CD4-positive, alpha-beta memory T cell (primary cell): Measurements from ENCODE around the gene STRN4. TPM values are rescaled to one million over a fixed set of nuclear protein-coding genes. Genes with fewer than 3 reads are reported as not detected.

Experiments
- CTCF ChIA-PET: fragments of 350-600 bp; sonication (Branson Sonifier 250); formaldehyde crosslinking; loops from one replicate; lab custom pipeline; 2021; ENCODE audit warnings: inconsistent platforms; ENCODE audit not compliant: partially characterized antibody; lab: Charles Lee
- POLR2A ChIA-PET: fragments of 350-600 bp; sonication (Branson Sonifier 250); formaldehyde crosslinking; loops from one replicate; lab custom pipeline; 2021; ENCODE audit not compliant: partially characterized antibody; lab: Charles Lee
- DNase-seq, 5 donors: peaks; one replicate each; pipeline versions ENCODE4 v3.0.0 to v3.0.0-alpha.2; 2020 to 2022; ENCODE audit warnings: mixed read lengths in 1 of 5
- H3K27ac ChIP-seq: one replicate; pipeline ENCODE4 v1.7.0; 2013; ENCODE audit warnings: low read depth, low read length
- H3K27me3 ChIP-seq: 2 replicates; pipeline ENCODE4 v1.7.0; 2013; ENCODE audit warnings: mild to moderate bottlenecking, low read length, moderate library complexity; ENCODE audit not compliant: insufficient read depth
- H3K36me3 ChIP-seq: 2 replicates; pipeline ENCODE4 v1.7.0; 2013; ENCODE audit warnings: mild to moderate bottlenecking, low read length, moderate library complexity; ENCODE audit not compliant: insufficient read depth
- H3K4me1 ChIP-seq: 2 replicates; pipeline ENCODE4 v1.7.0; 2013; ENCODE audit warnings: mild to moderate bottlenecking, low read length, moderate library complexity; ENCODE audit not compliant: insufficient read depth
- H3K4me3 ChIP-seq, 2 donors: one replicate each; pipeline ENCODE4 v1.7.0; 2013; ENCODE audit warnings: low read length in 2 of 2, mild to moderate bottlenecking in 1 of 2
- H3K9me3 ChIP-seq, 2 donors: one replicate each; pipeline ENCODE4 v1.7.0; 2013; ENCODE audit warnings: low read length in 2 of 2, control low read depth in 1 of 2; ENCODE audit not compliant: control insufficient read depth in 1 of 2
- H3K27ac Mint-ChIP-seq, 7 donors: one replicate each; pipeline ENCODE4 v1.8.0; 2020 to 2021; ENCODE audit warnings: mixed read lengths in 7 of 7, mild to moderate bottlenecking in 6 of 7, inconsistent platforms in 3 of 7, moderate library complexity in 3 of 7
- H3K27me3 Mint-ChIP-seq, 2 donors: one replicate each; pipeline ENCODE4 v1.8.0; 2020 to 2021; ENCODE audit warnings: mixed read lengths in 2 of 2
- H3K36me3 Mint-ChIP-seq, 2 donors: one replicate each; pipeline ENCODE4 v1.8.0; 2020 to 2021; ENCODE audit warnings: mixed read lengths in 2 of 2, inconsistent platforms in 1 of 2, mild to moderate bottlenecking in 1 of 2
- H3K4me1 Mint-ChIP-seq, 4 donors: one replicate each; pipeline ENCODE4 v1.8.0; 2020 to 2021; ENCODE audit warnings: mixed read lengths in 4 of 4, mild to moderate bottlenecking in 1 of 4
- H3K4me3 Mint-ChIP-seq, 8 donors: one replicate each; pipeline ENCODE4 v1.8.0; 2020 to 2021; ENCODE audit warnings: mixed read lengths in 8 of 8, mild to moderate bottlenecking in 7 of 8, moderate library complexity in 6 of 8, inconsistent platforms in 3 of 8
- H3K9me3 Mint-ChIP-seq, 8 donors: one replicate each; pipeline ENCODE4 v1.8.0; 2020 to 2021; ENCODE audit warnings: mixed read lengths in 8 of 8, mild to moderate bottlenecking in 5 of 8, inconsistent platforms in 3 of 8, moderate library complexity in 1 of 8
- intact Hi-C: fragments of 100-400 bp; cut with micrococcal nuclease; formaldehyde crosslinking; loops from one replicate; pipeline ENCODE4 v1.15.1; 2023
- polyA plus RNA-seq, 2 donors: library from polyadenylated mRNA; unstranded; fragments of 300-500 nt; fragmentation: Illumina TruSeq; gene quantifications; one replicate each; pipeline ENCODE4 v1.2.3, GENCODE V29; 2021
- total RNA-seq, 2 experiments: library from RNA; stranded (reverse); gene quantifications; one replicate each; pipeline ENCODE4 v1.2.3, GENCODE V29; 2021

The STRN4 gene
- total and polyA plus RNA-seq, 4 experiments from 2014 or later: 13.9 to 88.8 (median 52.1) TPM

DNA sequence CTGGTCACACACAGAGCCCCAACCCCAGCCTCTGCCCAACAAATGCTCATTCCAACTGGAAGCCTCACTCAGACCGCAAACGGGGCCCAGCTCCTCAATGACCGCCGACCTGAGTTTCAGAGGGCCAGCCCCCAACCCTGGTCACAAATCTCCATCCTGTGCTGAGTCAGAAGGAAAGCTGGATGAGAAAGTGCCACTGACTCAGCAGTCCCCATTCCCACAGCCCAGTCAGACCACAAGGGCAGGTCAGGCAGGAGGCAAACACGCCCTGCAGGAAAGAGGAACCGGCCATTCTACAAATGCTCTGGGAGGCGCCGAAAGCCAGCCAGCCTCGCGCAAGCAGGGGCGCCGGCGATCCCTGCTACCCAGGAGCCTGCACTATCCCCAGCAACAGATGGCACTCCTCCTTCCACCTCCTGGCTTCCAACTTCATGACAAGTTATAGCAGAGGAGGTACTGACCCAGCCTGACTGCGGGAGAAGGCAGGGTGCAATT is 15.2 kb downstream of the STRN4 start:
- ChIA-PET POLR2A (interaction anchor here (1.3 to 6.3 kb wide), 2 partner anchors 19 to 26 kb away, joined by 3 to 72 read pairs; partner anchors contain the start of gene PRKD2), CTCF (interaction anchor here (0.6 to 6.1 kb wide), 7 partner anchors 11 to 328 kb away, joined by 3 to 173 read pairs (median 4); no protein-coding TSS in a partner anchor)
- Histone ChIP-seq H3K27me3 (no peaks in the 10 kb centered on the region), H3K4me3 (no peak overlapping the region), H3K36me3 (peaks cover 65% of the 10 kb centered on the region), H3K9me3 (no peaks in the 10 kb centered on the region), H3K4me1 (peaks cover 9% of the 10 kb centered on the region), H3K27ac (no peak overlapping the region)
- intact Hi-C loops: no loop called here
- peaks cover 17 to 69% of the 10 kb centered on the region in 2 donors for H3K36me3 Mint-ChIP-seq
- H3K9me3 Mint-ChIP-seq: peaks cover 0 to 3% (median 0%) of the 10 kb centered on the region in 8 donors
- H3K27me3 Mint-ChIP-seq: no peaks in the 10 kb centered on the region
- H3K27ac Mint-ChIP-seq: peak overlapping the region in 3 of 7 donors; percentile 41 to 66 (median 47)
- peaks cover 8 to 10% (median 9%) of the 10 kb centered on the region in 4 donors for H3K4me1 Mint-ChIP-seq
- DNase-seq: no peak
- no peak overlapping the region for H3K4me3 Mint-ChIP-seq

DNA sequence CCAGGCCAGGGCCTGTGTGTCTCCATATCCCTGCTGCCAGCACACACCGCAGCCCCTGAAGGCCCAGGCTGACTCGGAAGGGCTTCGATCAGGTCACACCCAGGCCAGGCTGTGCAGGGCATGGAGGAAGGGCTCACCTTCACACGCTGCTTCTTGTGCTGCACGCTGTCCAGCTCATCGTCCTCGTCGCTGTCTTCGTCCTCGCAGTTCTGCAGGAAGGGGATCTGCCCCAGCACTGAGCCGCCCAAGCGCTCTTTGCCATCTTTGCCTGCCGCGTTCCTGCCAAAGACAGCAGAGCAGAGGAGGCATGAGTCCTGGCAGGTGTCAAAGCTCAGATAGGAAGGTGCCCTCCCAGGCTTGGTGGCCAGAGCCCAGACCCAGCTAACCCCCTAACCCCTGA is 15.7 kb downstream of the STRN4 start:
- CTCF ChIA-PET: interaction anchor here (0.8 to 6.1 kb wide), 6 partner anchors 11 to 201 kb away, joined by 3 to 173 read pairs (median 26); no protein-coding TSS in a partner anchor
- H3K4me1 ChIP-seq: peaks cover 9% of the 10 kb centered on the region
- H3K9me3 ChIP-seq: no peaks in the 10 kb centered on the region
- peaks cover 20 to 72% of the 10 kb centered on the region in 2 donors for H3K36me3 Mint-ChIP-seq
- no peaks in the 10 kb centered on the region for H3K27me3 ChIP-seq
- POLR2A ChIA-PET: interaction anchor here (1.3 to 6.3 kb wide), 2 partner anchors 19 to 26 kb away, joined by 3 to 72 read pairs; partner anchors contain the start of gene PRKD2
- peak overlapping the region in 1 of 7 donors; percentile 41 for H3K27ac Mint-ChIP-seq
- peaks cover 69% of the 10 kb centered on the region for H3K36me3 ChIP-seq
- no peak overlapping the region for H3K4me3 Mint-ChIP-seq
- H3K4me1 Mint-ChIP-seq: peaks cover 8 to 10% (median 9%) of the 10 kb centered on the region in 4 donors
- H3K9me3 Mint-ChIP-seq: peaks cover 0 to 3% (median 0%) of the 10 kb centered on the region in 8 donors
- intact Hi-C loops: no loop called here
- no peak overlapping the region for H3K4me3 ChIP-seq
- H3K27me3 Mint-ChIP-seq: no peaks in the 10 kb centered on the region
- H3K27ac ChIP-seq: no peak overlapping the region
- DNase-seq: no peak

DNA sequence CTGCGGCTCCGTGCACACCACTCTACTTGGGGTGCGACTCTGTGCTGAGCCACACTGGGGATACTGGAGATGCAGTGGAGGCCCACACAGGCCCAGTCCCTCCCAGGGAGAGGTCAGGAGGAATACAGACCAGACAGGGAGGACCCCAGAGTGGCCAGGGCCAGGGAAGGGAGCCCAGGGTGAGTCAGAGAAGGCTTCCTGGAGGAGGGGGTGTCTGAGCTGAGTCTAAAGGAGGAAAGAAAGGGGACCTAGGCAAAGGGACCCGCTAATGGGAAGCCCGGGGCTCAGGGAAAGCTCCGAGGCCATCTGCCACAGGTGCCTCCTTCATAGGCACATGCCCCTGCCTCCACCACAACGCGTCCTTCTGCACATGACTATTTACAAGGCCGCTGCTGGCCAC is 16.1 kb downstream of the STRN4 start:
- Histone ChIP-seq H3K4me3 (no peak overlapping the region), H3K27ac (no peak overlapping the region), H3K36me3 (peaks cover 73% of the 10 kb centered on the region), H3K9me3 (no peaks in the 10 kb centered on the region), H3K4me1 (peaks cover 9% of the 10 kb centered on the region), H3K27me3 (no peaks in the 10 kb centered on the region)
- Mint-ChIP-seq H3K9me3 (peaks cover 0 to 3% (median 0%) of the 10 kb centered on the region in 8 donors), H3K27ac (no peak overlapping the region), H3K36me3 (peaks cover 22 to 74% of the 10 kb centered on the region in 2 donors), H3K4me3 (no peak overlapping the region), H3K4me1 (peaks cover 8 to 10% (median 9%) of the 10 kb centered on the region in 4 donors), H3K27me3 (no peaks in the 10 kb centered on the region)
- intact Hi-C loops: no loop called here
- ChIA-PET POLR2A (interaction anchor here (1.9 to 6.3 kb wide), 2 partner anchors 11 to 18 kb away, joined by 7 to 72 read pairs; partner anchors contain the start of gene PRKD2), CTCF (interaction anchor here (0.8 to 6.1 kb wide), 7 partner anchors 12 to 200 kb away, joined by 3 to 173 read pairs (median 20); no protein-coding TSS in a partner anchor)
- no peak for DNase-seq

DNA sequence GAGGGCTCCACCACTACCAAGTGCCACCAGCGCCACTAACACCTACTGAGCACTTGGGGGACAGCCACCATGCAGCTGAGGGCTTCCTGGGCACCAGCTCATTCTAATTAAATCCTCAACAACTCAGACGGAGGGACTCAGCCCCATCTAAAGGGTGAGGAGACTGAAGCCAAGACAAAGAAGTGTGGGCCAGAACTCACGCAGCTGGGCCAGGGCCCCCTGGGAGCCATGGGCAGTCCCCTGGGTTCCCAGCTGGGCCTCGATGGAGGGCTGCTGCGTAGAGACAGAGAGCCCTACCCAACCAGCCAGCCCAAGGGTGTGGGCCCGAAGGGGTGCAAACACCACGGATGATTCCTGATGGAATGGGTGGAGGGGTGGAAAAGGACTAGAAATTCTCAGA is 16.6 kb downstream of the STRN4 start:
- intact Hi-C loops: no loop called here

DNA sequence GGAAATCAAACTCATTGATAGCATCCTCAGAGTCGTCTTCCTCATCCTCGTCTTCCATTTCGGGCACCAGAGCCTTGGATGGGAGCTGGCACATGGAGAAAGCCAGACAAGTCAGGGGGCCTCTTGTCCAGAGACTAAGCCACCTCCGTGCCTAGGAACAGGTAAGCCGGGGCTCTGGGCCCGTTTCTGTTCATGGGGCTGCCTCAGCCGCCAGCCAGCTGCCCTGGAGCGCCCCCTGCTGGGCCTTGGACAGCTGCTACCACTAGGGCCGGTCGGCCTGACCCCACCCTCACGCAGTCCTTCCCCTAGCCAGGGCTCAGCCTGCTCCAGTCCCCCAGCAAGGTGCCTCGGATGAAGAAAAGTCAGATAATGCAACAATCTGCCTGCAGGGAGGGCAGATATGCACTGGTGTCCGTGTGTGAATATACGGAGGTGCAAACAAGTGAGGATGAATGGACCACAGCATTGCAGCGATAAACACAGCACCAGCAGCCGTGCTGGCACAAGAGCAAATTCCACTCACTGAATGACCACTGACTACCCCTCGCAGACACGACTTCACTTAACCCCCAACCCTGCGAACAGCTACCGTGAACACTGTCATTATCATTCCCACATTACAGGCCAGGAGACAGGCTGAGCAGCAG is 17.4 kb downstream of the STRN4 start:
- peaks cover 22 to 79% of the 10 kb centered on the region in 2 donors for H3K36me3 Mint-ChIP-seq

More for the DNA sequence above, 16.6 kb downstream of the STRN4 start:
- ChIA-PET POLR2A (interaction anchor here (0.6 to 6.3 kb wide), 4 partner anchors 12 to 566 kb away, joined by 3 to 72 read pairs (median 18); partner anchors contain the start of gene PRKD2), CTCF (interaction anchor here (1.1 to 6.1 kb wide), 11 partner anchors 12 to 200 kb away, joined by 3 to 173 read pairs (median 11); no protein-coding TSS in a partner anchor)
- Mint-ChIP-seq H3K4me3 (no peak overlapping the region), H3K4me1 (peaks cover 8 to 10% (median 9%) of the 10 kb centered on the region in 4 donors), H3K36me3 (peaks cover 22 to 77% of the 10 kb centered on the region in 2 donors), H3K27ac (peak overlapping the region in 1 of 7 donors; percentile 75), H3K9me3 (peaks cover 0 to 3% (median 0%) of the 10 kb centered on the region in 8 donors), H3K27me3 (no peaks in the 10 kb centered on the region)
- Histone ChIP-seq H3K36me3 (peaks cover 78% of the 10 kb centered on the region), H3K4me3 (no peak overlapping the region), H3K27ac (no peak overlapping the region), H3K9me3 (no peaks in the 10 kb centered on the region), H3K27me3 (no peaks in the 10 kb centered on the region), H3K4me1 (peaks cover 9% of the 10 kb centered on the region)
- no peak for DNase-seq

DNA sequence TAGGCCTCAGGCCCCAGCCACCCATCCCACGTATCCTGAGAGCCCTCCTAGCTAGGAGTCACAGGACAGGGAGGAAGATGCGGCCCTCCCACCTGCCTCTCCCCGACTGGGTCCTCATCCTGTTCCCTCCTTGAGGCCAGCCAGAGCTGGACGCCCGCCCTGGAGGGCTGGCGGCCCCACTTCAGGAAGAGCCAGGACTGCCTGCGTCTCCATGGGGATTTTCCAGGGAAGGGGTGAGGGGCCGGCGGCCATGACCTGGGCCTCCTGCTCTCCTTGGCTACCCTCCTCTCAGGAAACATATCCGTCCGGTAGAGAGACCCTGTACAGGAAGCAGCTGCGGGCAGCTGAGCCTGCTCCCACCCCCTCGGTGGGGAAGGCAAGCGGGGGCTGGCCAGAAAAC is 18.0 kb downstream of the STRN4 start:
- no peak overlapping the region for H3K4me3 ChIP-seq
- H3K27me3 Mint-ChIP-seq: no peaks in the 10 kb centered on the region
- peaks cover 0 to 3% (median 0%) of the 10 kb centered on the region in 8 donors for H3K9me3 Mint-ChIP-seq
- POLR2A ChIA-PET: interaction anchor here (1.0 to 6.3 kb wide), 6 partner anchors 10 to 50 kb away, joined by 3 to 72 read pairs (median 6); partner anchors contain the start of gene PRKD2
- H3K36me3 Mint-ChIP-seq: peaks cover 22 to 76% of the 10 kb centered on the region in 2 donors
- DNase-seq: no peak
- H3K4me1 ChIP-seq: peaks cover 9% of the 10 kb centered on the region
- no peak overlapping the region for H3K4me3 Mint-ChIP-seq
- CTCF ChIA-PET: interaction anchor here (0.8 to 6.1 kb wide), 19 partner anchors 9 to 198 kb away, joined by 3 to 173 read pairs (median 4); partner anchors contain the start of genes DACT3 and PRKD2
- intact Hi-C loops: loop anchor here (1.0 kb wide), 3 partner anchors 11 to 199 kb away; partner anchors contain the start of gene PRKD2
- H3K27ac Mint-ChIP-seq: peak overlapping the region in 1 of 7 donors; percentile 37
- H3K9me3 ChIP-seq: no peaks in the 10 kb centered on the region
- H3K27ac ChIP-seq: no peak overlapping the region
- H3K27me3 ChIP-seq: no peaks in the 10 kb centered on the region
- peaks cover 8 to 10% (median 9%) of the 10 kb centered on the region in 4 donors for H3K4me1 Mint-ChIP-seq
- H3K36me3 ChIP-seq: peaks cover 75% of the 10 kb centered on the region

More for the DNA sequence above, 17.4 kb downstream of the STRN4 start:
- Mint-ChIP-seq H3K4me1 (peaks cover 8 to 10% (median 9%) of the 10 kb centered on the region in 4 donors), H3K27ac (peak overlapping the region in 4 of 7 donors; percentile 25 to 78 (median 56)), H3K4me3 (peak overlapping the region in 1 of 8 donors; percentile 1), H3K27me3 (no peaks in the 10 kb centered on the region), H3K9me3 (peaks cover 0 to 3% (median 0%) of the 10 kb centered on the region in 8 donors)
- H3K36me3 ChIP-seq: peaks cover 78% of the 10 kb centered on the region
- CTCF ChIA-PET: interaction anchor here (0.5 to 6.1 kb wide), 21 partner anchors 9 to 199 kb away, joined by 3 to 173 read pairs (median 4); partner anchors contain the start of gene PRKD2
- POLR2A ChIA-PET: interaction anchor here (1.0 to 6.3 kb wide), 6 partner anchors 11 to 49 kb away, joined by 3 to 72 read pairs (median 6); partner anchors contain the start of gene PRKD2
- no peak overlapping the region for H3K4me3 ChIP-seq
- intact Hi-C loops: loop anchor here (1.0 kb wide), 3 partner anchors 12 to 200 kb away; partner anchors contain the start of gene PRKD2
- H3K27ac ChIP-seq: no peak overlapping the region
- no peaks in the 10 kb centered on the region for H3K9me3 ChIP-seq
- peaks cover 9% of the 10 kb centered on the region for H3K4me1 ChIP-seq
- no peaks in the 10 kb centered on the region for H3K27me3 ChIP-seq
- peak; percentile 77 to 82 (median 78) for DNase-seq
